Panc1 (cell line): ENCODE data around the gene PLAAT4. TPM values are rescaled to one million over a fixed set of nuclear protein-coding genes. Genes with fewer than 3 reads are reported as not detected.

Source experiments
- ATAC-seq: fragments of 200-7000 bp; cut with Tn5 transposase; 2 replicates; pipeline ENCODE4 v1.9.1; 2020; ENCODE audit warnings: mild to moderate bottlenecking, moderate library complexity
- BruUV-seq: library from RNA; stranded (reverse); fragments of 400-500 nt; replicated peaks from 2 replicates; lab custom pipeline; 2021; lab: Mats Ljungman, UMichigan
- CTCF ChIA-PET: fragments of 300-600 bp; sonication (Branson Sonifier 250); formaldehyde crosslinking; loops from one replicate; lab custom pipeline; 2022; ENCODE audit warnings: antibody characterized with exemption; lab: Charles Lee
- POLR2A ChIA-PET: fragments of 300-600 bp; sonication (Branson Sonifier 250); formaldehyde crosslinking; loops from one replicate; lab custom pipeline; 2022; ENCODE audit warnings: antibody characterized with exemption; lab: Charles Lee
- DNase-seq: peaks from one replicate; pipeline ENCODE4 v3.0.0-alpha.2; 2010; ENCODE audit warnings: low read depth, low spot score
- H3K27ac ChIP-seq: 2 replicates; pipeline ENCODE4 v1.5.1; 2011; ENCODE audit warnings: mild to moderate bottlenecking, low read length, inconsistent platforms
- H3K27me3 ChIP-seq: fragments of 200-500 bp; sonication (Bioruptor generic); 2 replicates; pipeline ENCODE4 v1.6.0; 2014; ENCODE audit warnings: low read length, inconsistent platforms; ENCODE audit not compliant: control insufficient read depth, insufficient read depth
- H3K36me3 ChIP-seq: fragments of 200-500 bp; sonication (Bioruptor generic); 2 replicates; pipeline ENCODE4 v1.5.1; 2014; ENCODE audit warnings: inconsistent platforms, mild to moderate bottlenecking, low read length, moderate library complexity; ENCODE audit not compliant: control insufficient read depth, insufficient read depth
- H3K4me1 ChIP-seq: 2 replicates; pipeline ENCODE4 v1.5.1; 2011; ENCODE audit warnings: inconsistent platforms, mild to moderate bottlenecking, low read length, moderate library complexity; ENCODE audit not compliant: control insufficient read depth, insufficient read depth
- H3K4me3 ChIP-seq, 2 experiments: 2 replicates each; pipeline ENCODE4 v1.5.1; 2011 to 2012; ENCODE audit warnings: low read depth in 2 of 2, low read length in 2 of 2, mild to moderate bottlenecking in 2 of 2, inconsistent platforms in 1 of 2, moderate library complexity in 1 of 2
- H3K9me3 ChIP-seq: fragments of 200-500 bp; sonication (Bioruptor generic); 2 replicates; pipeline ENCODE4 v1.5.1; 2014; ENCODE audit warnings: low read depth, mild to moderate bottlenecking, inconsistent platforms, low read length, moderate library complexity; ENCODE audit not compliant: control insufficient read depth, insufficient read depth
- POLR2AphosphoS5 ChIP-seq: IDR thresholded peaks from 2 replicates; pipeline ENCODE4 v1.6.1; 2012; ENCODE audit warnings: mild to moderate bottlenecking, low read depth, low read length, moderate library complexity
- SIN3A ChIP-seq: IDR thresholded peaks from 2 replicates; pipeline ENCODE4 v1.6.1; 2012; ENCODE audit warnings: low read depth, mild to moderate bottlenecking, low read length, moderate library complexity, borderline replicate concordance; ENCODE audit not compliant: insufficient read depth
- TCF7L2 ChIP-seq: IDR thresholded peaks from 2 replicates; pipeline ENCODE4 v1.6.1; 2011; ENCODE audit warnings: mild to moderate bottlenecking, low read depth, low read length, inconsistent platforms
- in situ Hi-C: cut with HindIII; loops from 2 replicates; pipeline ENCODE4 v1.10.0; 2016; ENCODE audit warnings: low sequenced_read_pairs, low pct_unique_long_range_greater_than_20kb
- intact Hi-C: fragments of 100-400 bp; cut with micrococcal nuclease; formaldehyde crosslinking; loops from one replicate; pipeline ENCODE4 v1.10.0; 2022; ENCODE audit not compliant: unreplicated experiment
- total RNA-seq: library from RNA; stranded (reverse); gene quantifications from one replicate; pipeline ENCODE4 v1.2.1, GENCODE V29; 2021; ENCODE audit not compliant: unreplicated experiment
- TF ChIP-seq, protein P1 (sequence below): fragments of 450-650 bp; IDR thresholded peaks from 2 replicates; pipeline ENCODE4 v1.5.1; 2017; ENCODE audit warnings: mild to moderate bottlenecking
- TF ChIP-seq, protein P2 (sequence below), 2 experiments: IDR thresholded peaks; 2 replicates each; pipeline ENCODE4 v1.6.1; 2011 to 2012; ENCODE audit warnings: low read depth in 2 of 2, control low read depth in 1 of 2, low read length in 1 of 2, mild to moderate bottlenecking in 1 of 2, moderate library complexity in 1 of 2; ENCODE audit not compliant: insufficient read depth in 1 of 2

The PLAAT4 gene
- total RNA-seq, 1 experiment from 2014 or later = 15.2 TPM

DNA sequence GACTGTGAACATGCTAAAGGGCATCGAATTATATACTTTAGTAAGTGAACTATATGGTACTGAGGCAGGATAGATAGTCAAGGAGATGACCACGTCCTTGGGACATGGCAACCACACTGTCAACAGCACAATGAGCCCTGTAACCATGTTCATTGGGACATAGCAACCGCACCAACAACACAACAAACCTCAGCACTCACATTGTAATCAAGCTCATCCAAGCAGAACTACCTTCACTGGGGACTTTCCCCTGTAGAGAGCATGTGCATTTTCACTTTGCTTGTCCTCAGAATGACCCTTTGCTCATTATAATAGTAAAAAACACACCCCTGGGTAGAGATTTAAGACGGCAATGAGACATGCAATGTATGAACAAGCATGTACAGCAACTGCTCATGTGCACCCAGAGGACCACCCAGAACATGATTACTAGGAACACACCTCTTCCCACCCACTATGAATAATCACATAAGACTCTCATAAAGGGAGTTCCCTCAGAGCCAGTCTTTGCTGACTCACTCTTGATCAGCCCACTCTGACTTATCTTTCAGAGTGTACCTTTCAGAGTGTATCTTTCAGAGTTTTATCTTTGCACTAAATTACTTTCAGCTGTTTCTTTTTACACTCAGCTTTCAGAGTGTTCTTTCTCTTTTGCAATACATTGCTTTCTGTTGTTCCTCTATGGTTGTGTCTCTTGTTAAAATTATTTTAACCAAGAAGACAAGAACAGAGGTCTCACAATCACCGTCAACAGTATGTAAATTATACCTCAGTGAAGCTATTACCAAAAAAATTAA lies 30.6 kb downstream of the PLAAT4 start:
- Histone ChIP-seq H3K27ac (peak overlapping the region; percentile 42; the same call in 1 of the 2 replicates), H3K4me3 (no peak overlapping the region), H3K4me1 (peaks cover 7% of the 10 kb centered on the region), H3K36me3 (no peaks in the 10 kb centered on the region), H3K27me3 (no peaks in the 10 kb centered on the region; the same call in 1 of the 2 replicates), H3K9me3 (no peaks in the 10 kb centered on the region)
- DNase-seq (peak; percentile 25), ATAC-seq (peak; percentile 89)
- CTCF ChIA-PET = no interaction called here
- no TSS peak for BruUV-seq
- in situ Hi-C loops (no loop called here), intact Hi-C loops (no loop called here)
- TF ChIP-seq SIN3A (no peak), POLR2AphosphoS5 (no peak), TCF7L2 (no peak)
- TF ChIP-seq, protein P1, sequence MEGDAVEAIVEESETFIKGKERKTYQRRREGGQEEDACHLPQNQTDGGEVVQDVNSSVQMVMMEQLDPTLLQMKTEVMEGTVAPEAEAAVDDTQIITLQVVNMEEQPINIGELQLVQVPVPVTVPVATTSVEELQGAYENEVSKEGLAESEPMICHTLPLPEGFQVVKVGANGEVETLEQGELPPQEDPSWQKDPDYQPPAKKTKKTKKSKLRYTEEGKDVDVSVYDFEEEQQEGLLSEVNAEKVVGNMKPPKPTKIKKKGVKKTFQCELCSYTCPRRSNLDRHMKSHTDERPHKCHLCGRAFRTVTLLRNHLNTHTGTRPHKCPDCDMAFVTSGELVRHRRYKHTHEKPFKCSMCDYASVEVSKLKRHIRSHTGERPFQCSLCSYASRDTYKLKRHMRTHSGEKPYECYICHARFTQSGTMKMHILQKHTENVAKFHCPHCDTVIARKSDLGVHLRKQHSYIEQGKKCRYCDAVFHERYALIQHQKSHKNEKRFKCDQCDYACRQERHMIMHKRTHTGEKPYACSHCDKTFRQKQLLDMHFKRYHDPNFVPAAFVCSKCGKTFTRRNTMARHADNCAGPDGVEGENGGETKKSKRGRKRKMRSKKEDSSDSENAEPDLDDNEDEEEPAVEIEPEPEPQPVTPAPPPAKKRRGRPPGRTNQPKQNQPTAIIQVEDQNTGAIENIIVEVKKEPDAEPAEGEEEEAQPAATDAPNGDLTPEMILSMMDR = no peak
- TF ChIP-seq, protein P2, sequence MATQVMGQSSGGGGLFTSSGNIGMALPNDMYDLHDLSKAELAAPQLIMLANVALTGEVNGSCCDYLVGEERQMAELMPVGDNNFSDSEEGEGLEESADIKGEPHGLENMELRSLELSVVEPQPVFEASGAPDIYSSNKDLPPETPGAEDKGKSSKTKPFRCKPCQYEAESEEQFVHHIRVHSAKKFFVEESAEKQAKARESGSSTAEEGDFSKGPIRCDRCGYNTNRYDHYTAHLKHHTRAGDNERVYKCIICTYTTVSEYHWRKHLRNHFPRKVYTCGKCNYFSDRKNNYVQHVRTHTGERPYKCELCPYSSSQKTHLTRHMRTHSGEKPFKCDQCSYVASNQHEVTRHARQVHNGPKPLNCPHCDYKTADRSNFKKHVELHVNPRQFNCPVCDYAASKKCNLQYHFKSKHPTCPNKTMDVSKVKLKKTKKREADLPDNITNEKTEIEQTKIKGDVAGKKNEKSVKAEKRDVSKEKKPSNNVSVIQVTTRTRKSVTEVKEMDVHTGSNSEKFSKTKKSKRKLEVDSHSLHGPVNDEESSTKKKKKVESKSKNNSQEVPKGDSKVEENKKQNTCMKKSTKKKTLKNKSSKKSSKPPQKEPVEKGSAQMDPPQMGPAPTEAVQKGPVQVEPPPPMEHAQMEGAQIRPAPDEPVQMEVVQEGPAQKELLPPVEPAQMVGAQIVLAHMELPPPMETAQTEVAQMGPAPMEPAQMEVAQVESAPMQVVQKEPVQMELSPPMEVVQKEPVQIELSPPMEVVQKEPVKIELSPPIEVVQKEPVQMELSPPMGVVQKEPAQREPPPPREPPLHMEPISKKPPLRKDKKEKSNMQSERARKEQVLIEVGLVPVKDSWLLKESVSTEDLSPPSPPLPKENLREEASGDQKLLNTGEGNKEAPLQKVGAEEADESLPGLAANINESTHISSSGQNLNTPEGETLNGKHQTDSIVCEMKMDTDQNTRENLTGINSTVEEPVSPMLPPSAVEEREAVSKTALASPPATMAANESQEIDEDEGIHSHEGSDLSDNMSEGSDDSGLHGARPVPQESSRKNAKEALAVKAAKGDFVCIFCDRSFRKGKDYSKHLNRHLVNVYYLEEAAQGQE (IDR thresholded peaks at IDR 0.05; ENCODE audit: insufficient read depth in 1 of 2, low read depth in 2 of 2, low read length in 1 of 2) = no peak
- POLR2A ChIA-PET = no interaction called here

DNA sequence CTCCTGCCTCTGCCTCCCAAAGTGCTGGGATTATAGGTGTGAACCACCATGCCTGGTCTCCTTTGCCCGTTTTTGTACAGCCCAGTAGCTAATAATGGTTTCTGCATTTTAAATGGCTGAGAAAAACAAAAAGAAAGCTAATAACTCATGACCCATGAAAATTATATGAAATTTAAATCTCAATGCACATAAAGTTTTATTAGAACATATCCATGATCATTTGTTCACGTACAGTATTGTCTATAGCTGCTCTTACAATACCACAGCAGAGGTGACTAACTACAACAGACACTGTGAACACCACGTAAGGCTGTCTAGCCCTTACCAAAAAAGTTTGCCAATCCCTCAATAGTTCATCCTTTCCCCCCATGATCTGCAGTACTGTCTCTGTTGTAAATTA lies 33.0 kb downstream of the PLAAT4 start:
- TF ChIP-seq SIN3A = no peak
- TF ChIP-seq, protein P1 = no peak
- TF ChIP-seq POLR2AphosphoS5 = no peak
- no peak for TF ChIP-seq TCF7L2
- TF ChIP-seq, protein P2 (IDR thresholded peaks at IDR 0.05; ENCODE audit: insufficient read depth in 1 of 2, low read depth in 2 of 2, low read length in 1 of 2) = no peak
- in situ Hi-C loops = no loop called here
- Histone ChIP-seq H3K4me3 (no peak overlapping the region), H3K4me1 (peaks cover 8% of the 10 kb centered on the region), H3K27ac (no peak overlapping the region), H3K27me3 (no peaks in the 10 kb centered on the region; the same call in 1 of the 2 replicates), H3K9me3 (no peaks in the 10 kb centered on the region), H3K36me3 (no peaks in the 10 kb centered on the region)
- DNase-seq = no peak
- no peak for ATAC-seq
- CTCF ChIA-PET = no interaction called here
- intact Hi-C loops = no loop called here
- no TSS peak for BruUV-seq
- POLR2A ChIA-PET = no interaction called here
